Renal pelvis (tissue), 4 donors: Measurements from ENCODE around the gene CNR2. TPM values are rescaled to one million over a fixed set of nuclear protein-coding genes. Genes with fewer than 3 reads are reported as not detected.
"Not testable (repeated sequence)": the region's sequence is repeated elsewhere in the genome, so short reads cannot be mapped to it uniquely, and the experiment has no call there.

ENCODE experiments used
- DNase-seq: peaks from one replicate; pipeline ENCODE4 v3.0.0-alpha.2; 2013
- polyA plus RNA-seq, 3 donors: library from polyadenylated mRNA; unstranded; fragments of 120-200 nt; gene quantifications; one replicate each; pipeline ENCODE4 v1.2.1, GENCODE V29; 2013; ENCODE audit not compliant: insufficient read length in 3 of 3

The CNR2 gene
- polyA plus RNA-seq, 3 donors = 0.12 to 0.17 (median 0.14) TPM

GRCh38 chr1:23885222-23885621 is 27.9 kb downstream of the CNR2 start:
- DNase-seq = no peak

GRCh38 chr1:23882746-23883145 is 30.4 kb downstream of the CNR2 start:
- DNase-seq = no peak

DNA sequence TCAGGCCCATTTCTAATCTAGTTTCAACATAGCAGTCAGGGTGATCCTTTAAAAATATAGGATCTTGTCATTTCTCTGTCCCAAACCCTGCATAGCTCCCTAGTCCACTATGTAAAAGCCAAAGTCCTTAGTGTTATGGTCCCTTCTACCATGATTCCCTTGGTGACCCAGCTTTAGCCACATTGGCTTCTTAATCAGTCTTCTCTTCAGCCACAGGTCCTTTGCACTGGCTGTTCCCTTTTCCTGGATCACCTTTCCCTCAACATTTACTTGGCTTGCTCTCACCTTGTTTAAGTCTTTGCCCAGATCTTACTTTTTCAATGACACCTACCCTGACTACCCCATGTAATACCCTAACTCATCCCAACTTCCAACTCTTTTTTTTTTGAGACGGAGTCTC is 33.4 kb downstream of the CNR2 start:
- DNase-seq = no peak

- no peak for DNase-seq
These were observed 34.5 kb downstream of the CNR2 start for GRCh38 chr1:23878668-23879067.

DNA sequence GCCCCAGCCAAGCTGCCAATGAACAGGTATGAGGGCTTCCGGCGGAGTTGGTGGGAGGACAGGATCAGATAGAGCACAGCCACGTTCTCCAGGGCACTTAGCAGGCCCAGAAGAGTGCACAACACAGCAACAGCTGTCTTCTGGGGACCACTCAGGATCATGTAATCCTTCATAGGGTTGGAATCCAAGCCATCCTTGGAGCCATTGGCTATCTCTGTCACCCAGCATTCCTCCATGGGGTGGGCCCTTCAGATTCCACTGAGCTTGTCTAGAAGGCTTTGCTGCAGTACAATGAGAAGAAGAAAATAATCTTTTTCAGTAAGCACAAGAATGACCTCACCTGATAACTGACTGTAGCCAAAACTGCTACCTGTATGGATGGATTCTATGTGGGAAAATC is 37.8 kb downstream of the CNR2 start:
- no peak for DNase-seq

DNA sequence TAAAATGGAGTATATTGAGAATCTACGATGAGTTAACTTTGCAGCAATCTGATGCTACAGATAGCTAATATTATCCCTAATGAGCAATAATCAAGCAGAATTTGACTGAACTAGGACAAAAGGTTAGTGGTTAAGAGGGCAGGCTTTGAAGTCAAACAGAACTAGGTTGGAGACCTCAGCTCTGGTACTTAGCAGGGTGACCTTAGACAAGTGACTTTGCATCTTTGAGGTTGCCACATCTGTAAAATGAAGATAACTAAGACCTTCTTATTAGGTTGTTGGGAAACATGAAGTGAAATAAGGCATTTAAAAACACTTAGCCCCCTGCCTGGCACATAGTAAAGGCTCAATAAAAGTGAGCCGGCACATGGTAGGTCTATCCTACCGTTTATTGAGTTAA is 40.7 kb downstream of the CNR2 start:
- DNase-seq = no peak

DNA sequence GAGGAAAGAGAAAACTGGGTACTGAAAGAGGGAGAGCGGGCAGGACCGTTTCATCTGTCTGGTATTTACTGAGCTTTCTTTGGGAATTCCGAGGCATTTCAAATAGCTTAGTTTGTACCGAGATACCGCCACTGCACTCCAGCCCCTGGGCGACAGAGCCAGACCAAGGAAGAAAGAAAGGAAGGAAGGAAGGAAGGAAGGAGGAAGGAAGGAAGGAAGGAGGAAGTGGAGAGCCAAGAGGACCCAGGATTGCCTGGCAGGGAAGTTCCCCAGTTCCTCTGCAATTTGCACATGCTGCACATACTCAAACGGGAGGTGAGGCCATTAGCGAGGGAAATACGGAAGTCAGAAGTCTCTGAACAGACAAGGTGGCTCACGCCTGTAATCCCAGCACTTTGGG is 44.1 kb downstream of the CNR2 start:
- no peak for DNase-seq

DNA sequence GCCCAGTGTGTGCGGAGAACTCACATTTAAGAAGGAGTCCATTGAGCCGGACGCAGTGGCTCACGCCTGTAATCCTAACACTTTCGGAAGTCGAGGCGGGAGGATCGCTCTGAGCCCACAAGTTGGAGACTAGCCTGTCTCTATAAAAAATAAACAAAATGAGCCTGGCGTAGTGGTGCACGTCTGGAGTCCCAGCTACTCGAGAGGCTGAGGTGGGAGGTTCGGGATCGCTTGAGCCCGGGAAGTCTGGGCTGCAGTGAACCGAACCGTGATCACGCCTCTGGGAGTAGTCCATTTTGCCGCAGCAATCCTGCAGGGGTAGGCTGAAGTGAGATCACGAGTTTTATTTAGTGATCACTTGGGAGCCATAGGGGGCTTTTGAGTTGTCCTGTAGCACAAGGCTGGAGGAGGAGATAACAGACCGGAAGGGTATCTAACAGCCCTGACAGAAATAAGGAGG is 44.6 kb downstream of the CNR2 start:
- peak; percentile 21 for DNase-seq

DNA sequence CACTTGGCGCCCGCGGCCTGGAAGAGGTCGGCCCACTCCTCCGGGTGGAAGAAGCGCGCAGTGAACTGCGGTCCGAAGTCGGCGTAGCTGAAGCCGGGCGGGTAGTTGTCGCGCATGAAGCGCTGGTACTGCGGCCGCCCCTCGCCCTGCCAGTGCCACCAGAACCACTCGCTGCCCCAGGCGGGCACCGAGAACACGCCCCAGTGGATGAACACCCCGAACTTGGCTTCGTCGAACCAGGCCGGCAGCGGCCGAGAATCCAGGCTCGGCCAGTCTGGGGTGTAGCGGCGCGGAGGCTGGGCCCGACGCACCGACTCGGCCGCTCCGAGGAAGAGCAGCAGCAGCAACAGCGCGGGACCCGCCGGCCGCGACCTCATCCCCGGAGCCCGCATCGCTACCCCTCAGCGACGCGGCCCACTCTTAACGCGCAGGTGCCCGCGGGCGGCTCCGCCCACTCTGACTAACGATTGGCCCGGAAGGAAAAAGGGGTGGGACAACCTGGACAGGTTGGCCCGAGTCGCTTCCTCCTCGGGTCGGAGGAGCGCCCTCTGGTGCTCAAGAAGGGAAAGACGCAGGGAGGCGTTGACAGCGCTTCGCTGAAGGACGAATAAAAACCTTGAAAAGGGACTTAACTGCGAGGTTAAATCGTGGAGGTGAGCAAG is 45.1 kb downstream of the CNR2 start, which contains the start of gene FUCA1:
Gene FUCA1, minus strand, starts transcription at position 396 of the 662 bp plus-strand sequence. Its CDS starts 4 bp downstream, at position 392.
- peak; percentile 95 for DNase-seq

- no peak for DNase-seq
These were observed 45.6 kb downstream of the CNR2 start for GRCh38 chr1:23867542-23867894.

- peak; percentile 4 for DNase-seq
These were observed 47.6 kb downstream of the CNR2 start for GRCh38 chr1:23865543-23865930.

- DNase-seq = no peak
These were observed 48.2 kb downstream of the CNR2 start for GRCh38 chr1:23864801-23865542.

- DNase-seq = no peak
These were observed 50.5 kb downstream of the CNR2 start for GRCh38 chr1:23862640-23863039.

- DNase-seq = no peak
These were observed 58.6 kb downstream of the CNR2 start for GRCh38 chr1:23854568-23854967.

GRCh38 chr1:23853124-23853523 is 60.0 kb downstream of the CNR2 start:
- DNase-seq = not testable (repeated sequence)

DNA sequence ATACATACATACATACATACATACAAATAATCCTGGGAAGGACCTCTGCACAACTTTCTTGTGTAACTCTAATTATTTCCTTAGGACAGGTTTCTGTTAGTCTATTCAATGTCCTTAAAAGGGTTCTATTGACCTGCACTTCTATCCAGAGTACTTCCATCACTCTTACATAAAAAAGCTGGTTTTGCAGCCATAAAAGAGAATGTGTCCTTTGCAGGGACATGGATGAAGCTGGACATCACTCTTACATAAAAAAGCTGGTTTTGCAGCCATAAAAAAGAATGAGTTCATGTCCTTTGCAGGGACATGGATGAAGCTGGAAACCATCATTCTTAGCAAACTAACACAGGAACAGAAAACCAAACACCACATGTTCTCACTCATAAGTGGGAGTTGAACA is 61.8 kb downstream of the CNR2 start:
- not testable (repeated sequence) for DNase-seq

- no peak for DNase-seq
These were observed 64.2 kb downstream of the CNR2 start for GRCh38 chr1:23848673-23849616.

DNA sequence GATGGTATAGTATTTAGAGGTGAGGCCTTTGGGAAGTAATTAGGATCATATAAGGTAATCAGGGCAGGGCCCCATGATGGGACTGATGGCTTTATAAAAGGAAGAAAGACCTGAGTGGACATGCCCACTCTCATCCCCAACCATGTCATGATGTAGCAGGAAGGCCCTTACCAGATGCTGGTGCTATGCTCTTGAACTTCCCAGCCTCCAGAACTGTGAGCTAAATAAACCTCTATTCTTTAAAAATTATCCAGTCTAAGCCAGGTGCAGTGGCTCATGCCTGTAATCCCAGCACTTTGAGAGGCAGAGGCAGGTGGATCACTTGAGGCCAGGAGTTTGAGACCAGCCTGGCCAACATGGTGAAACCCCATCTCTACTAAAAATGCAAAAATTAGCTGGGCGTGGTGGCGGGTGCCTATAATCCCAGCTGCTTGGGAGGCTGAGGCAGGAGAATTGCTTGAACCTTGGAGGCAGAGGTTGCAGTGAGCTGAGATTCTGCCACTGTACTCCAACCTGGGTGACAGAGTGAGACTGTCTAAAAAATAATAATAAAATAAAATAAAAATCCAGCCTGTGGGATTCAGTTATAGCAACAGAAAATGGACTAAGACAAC is 65.6 kb downstream of the CNR2 start:
- DNase-seq = not testable (repeated sequence)

DNA sequence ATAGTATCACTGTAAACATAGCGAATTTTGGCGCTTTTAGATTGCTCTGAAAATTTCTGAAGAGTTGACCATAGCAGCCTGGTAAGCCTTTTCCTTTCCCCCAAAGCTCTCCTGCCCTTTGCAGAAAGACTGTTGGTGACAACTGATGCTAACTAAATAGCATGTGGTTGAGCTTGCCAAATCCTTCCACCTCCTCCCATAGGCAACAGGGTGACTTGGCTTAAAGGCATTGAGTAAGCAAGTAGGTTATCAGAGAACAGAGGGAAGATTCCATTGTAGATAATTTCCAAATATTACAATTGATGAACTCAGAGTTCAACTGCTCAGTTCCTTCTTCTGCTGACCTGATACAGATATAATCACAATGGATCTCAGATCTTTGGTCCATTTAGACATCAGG is 68.0 kb downstream of the CNR2 start:
- no peak for DNase-seq

- no peak for DNase-seq
These were observed 69.5 kb downstream of the CNR2 start for GRCh38 chr1:23843644-23844043.

- DNase-seq = peak; percentile 43
These were observed 74.7 kb downstream of the CNR2 start for GRCh38 chr1:23838401-23838866.

DNA sequence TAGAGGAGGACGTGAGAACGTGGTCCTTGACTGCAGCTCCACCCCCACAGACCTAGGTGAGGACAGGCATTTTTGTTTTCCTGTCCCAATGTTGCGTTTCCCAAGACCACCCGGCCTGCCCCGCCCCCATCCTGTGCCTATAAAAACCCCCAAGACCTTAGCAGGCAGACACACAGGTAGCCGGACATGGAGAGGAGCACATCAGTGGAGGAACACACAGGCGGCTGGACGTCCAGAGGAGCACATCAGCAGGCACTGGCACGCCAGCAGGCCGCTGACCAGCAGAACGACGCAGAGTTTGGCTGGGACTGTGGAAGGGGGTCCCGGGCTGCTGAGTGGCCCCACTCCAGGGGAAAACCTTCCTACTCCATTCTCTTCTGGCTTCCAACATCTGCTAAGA is 75.3 kb downstream of the CNR2 start:
- no peak for DNase-seq
